HG03097 (cell line): ENCODE results near the gene CPA3.

Experiments used
- ATAC-seq: cut with Tn5 transposase; IDR thresholded peaks from one replicate; pipeline ENCODE4 v1.9.1; 2021; ENCODE audit not compliant: unreplicated experiment, low FRiP score

The CPA3 gene, protein sequence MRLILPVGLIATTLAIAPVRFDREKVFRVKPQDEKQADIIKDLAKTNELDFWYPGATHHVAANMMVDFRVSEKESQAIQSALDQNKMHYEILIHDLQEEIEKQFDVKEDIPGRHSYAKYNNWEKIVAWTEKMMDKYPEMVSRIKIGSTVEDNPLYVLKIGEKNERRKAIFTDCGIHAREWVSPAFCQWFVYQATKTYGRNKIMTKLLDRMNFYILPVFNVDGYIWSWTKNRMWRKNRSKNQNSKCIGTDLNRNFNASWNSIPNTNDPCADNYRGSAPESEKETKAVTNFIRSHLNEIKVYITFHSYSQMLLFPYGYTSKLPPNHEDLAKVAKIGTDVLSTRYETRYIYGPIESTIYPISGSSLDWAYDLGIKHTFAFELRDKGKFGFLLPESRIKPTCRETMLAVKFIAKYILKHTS

DNA sequence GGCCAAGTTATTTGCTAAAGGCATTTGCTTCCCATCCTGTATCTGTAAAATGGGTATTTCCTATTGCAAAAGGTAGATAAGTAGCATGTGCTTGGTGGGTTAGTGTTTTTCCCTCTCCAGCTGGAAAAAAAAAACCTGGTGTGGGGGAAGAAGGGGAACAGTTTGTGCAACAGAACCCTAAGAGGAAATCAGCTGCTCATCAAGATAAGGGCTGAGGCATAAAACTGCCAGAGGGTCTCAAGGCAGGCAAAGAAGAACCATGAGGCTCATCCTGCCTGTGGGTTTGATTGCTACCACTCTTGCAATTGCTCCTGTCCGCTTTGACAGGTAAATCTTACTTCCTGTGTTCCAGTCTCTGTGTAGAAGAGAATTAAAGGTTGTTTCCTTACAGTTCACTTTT lies at the start of gene CPA3:
CPA3 (plus strand) TSS at position 248 of the 400 bp plus-strand sequence; CDS start at position 260, 12 bp downstream.
- ATAC-seq, result no peak

DNA sequence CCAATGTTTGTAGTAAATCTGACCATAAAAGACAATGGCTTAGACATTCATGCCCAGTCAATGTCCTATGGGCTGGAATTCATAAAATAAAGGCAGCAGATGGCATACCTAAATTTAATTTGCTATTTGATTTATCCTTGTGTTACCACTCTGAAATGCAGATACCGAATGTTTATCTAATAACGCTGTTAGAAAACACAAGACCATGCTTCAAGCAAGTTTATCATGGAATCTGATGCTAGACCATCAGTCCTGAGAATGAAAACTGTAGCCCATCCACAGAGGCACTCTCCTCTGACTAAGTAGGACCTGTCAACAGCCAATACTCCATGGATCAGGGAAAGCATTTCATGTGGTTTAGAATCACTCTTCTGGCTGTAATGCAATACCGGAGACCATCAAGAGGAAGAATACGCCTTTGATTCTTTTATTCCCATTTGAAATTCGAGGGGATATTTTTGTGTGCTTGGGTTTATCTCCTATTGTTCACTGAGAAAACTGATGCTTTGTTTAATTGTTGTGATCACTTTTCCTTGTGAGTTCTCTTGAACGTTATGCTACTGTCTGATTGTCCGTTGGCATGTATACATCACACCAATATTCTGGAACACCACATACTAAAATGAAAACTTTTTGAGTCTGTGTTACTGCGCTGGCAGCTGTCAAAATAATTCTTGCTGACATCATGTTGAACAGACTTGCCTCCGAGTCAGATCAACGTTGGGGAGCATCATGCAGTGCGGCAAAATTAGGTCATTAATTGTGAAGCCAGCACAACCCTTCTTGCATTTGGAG lies 49.6 kb upstream of the CPA3 start:
- no peak for ATAC-seq

DNA sequence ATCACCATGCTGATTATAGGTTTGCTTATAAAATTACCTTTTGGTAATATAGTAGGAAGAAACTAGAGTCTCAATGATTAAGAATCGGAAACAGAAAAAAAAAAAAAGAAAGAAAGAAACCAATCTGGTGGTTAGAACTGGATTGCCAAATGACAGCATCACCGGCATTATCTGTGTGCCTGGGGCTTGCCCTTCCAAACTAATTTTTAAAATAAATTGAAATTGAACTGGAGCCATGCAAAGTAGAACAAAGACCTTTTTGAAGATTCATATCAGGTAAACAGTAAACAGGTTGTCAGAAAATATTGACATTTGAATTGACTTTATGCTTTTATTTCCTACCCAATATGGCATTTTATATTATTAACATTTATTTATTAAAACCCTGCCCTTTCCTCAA lies 48.7 kb upstream of the CPA3 start:
- ATAC-seq, result no peak

DNA sequence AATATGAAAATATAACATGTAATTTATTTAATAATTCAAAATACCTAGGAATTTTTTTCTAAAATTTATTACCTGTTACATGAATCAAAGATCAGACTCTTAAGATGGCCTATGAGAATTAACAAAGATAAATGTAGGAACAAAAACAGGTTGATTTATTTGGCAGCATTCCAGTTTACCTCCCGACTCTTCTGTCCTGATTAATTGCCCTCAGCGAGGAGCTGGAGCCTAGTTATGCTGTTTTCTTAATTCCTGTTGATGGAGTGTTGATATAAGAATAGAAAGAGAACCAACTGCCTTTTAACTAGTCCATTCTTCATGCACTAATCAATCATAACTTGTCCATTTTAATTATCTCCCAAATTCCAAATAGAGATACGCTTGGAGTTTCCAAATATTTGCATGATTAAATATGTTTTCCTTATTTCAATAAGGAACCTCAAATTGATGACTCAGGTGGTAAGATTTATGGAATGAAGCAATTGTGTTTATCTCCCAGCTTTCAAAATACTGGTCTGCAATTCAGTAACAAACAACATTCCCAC lies 48.0 kb upstream of the CPA3 start:
- no peak for ATAC-seq

DNA sequence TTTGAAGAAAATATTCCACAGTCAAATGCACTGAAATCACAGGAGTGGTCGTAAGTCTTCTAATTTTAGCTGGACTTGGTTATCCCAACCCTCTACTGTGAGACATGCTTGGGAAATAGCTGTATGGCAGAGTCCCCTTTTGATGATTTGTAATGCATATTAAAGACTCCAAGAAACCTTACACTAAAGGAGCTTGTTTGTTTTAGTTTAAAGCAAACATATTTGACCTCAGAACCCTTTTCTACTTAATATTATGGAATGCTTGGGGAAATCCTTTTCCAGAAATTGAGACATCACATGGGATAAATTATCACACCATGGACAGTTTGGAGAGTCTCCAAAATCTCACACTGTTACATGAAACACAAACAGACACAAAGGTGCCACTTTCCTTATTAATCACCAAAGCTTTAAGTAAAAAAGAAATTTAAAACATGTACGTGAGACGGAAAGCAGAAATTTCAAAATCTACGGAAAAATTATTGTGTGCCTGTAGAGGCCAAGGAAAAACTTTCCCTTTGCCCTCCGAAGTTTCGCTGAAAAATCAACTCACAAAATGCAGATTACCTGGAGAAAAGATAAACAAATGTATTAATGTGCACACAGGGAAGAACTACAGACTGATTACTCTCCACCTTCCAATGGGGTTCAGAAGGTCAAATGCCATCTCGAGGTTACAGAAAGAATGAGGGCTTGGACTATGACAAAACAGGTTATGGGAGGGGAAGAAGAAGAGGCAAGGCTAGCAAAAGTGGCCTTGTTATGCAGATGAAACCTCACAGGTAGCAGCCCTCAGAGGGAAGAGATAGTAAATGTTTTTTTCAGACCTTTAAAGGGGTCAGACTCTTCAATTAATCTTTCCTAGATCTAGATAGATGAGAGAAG lies 44.5 kb upstream of the CPA3 start:
- no peak for ATAC-seq

DNA sequence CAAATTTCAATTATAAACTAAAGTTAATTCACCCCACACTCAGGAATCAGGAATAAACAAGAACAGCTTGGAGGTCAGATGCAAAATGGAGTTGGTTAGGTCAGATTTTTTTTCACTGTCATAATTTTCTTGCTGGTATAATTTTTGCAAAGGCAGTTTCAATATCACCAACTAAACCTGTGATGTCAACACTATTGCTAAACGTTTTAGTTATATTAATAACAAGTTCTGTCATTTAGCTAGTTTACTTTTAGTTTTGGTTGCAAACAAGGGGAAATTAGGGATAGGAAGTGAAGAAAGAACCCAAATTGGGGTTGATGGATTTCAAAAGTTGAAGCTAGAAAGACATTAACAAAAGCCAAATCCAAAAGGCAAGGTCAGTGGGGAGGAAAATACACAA lies 42.1 kb upstream of the CPA3 start:
- no peak for ATAC-seq

DNA sequence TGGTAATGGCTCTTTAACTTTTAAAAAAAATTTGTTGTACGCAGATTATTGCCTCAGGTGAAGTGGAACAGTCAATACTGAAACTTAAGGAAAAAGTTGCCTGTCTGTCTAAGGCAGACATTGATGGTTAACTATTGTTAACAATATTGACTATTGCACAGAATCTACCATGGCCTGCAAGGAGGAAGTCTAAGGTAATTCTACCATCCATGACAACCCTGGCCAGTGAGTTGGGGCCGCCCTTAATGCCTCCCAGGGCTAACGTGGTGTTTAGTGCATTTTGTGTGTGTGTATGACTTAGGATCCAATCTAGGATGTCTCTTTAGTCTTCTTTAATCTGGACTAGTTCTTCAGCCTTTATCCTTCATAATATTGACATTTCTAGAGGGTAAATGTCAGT lies 39.6 kb upstream of the CPA3 start:
- no peak for ATAC-seq

DNA sequence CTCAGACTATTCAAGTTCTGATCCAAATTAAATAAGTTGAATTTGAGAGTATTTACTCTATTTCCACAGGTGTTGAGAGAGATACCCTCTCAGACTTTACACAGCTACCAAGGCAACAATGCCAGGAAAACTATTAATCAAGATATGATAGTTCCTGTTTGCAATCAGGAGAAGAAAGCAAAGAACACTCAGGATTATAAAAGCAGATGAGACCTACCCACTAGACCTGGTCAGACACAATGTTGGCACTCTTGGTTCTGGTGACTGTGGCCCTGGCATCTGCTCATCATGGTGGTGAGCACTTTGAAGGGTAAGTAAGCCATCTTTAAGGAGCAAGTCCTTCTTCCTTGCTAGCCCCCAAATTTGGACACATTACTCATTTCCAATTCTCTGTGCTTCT lies 37.5 kb upstream of the CPA3 start, which contains the start of gene CPB1:
CPB1 (plus strand) TSS at position 227 of the 400 bp plus-strand sequence; CDS start at position 240, 13 bp downstream.
- ATAC-seq, result no peak

DNA sequence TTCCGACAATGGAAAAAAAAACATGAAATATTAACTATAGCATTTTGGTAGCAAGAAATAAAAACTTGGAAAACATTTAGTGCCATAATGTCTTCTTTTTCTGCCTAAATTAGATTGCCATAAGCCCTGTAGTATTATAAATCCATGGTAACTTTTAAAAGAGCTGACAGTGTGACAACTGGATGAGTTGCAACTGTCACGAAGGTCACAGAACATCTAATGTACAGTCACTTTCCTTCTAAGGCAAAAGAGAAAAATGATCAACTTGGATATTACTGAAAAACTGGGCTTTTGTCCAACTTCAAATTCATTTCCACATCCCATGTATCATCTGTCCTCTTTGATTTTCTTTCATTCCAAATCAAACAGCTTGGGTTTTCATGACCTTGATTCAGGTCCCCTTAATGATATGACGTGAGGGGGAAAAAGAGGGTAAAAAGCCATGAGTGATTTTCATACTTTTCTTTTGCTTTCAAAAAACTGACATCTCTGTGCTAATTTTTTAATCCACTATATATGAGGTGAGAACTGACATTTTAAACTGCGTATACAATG lies 36.9 kb upstream of the CPA3 start:
- ATAC-seq, result no peak

DNA sequence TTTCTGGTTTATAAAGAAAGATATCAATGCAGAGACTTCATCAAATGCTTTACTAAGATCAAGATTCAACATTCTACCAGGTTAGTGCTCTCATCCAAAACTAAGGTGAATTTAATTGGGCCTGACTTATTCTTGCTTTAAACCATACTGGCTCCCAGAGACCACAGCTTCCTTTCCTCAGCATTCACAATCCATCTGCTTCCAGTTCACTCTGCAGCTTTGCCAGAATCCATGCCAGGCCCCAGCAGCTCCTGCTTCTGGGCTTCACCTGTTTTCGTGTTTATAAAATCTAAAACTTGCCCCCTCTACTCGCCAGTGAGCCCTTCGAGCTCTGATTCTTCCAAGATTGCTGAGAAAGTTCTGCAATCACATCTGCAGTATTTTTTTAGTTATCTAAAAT lies 35.2 kb upstream of the CPA3 start:
- ATAC-seq, result no peak

DNA sequence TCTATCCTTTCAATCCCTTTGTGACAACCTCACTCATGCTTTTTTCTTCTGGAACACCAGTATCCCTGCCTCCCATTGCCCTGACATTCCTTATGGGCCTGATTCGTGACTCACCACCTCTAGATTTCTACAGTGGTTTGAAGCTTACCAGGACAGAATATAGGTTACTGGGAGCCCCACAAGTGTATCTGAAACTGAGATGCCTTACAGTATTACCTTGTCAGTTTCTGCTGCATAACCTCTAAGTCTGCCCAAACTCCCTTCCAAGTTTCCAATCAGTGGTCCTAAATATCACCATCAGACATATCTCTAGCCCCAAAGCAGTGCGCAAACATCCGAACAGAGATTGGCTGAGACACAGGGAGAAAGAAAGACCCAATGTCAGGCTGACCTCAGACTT lies 31.9 kb upstream of the CPA3 start:
- ATAC-seq, result no peak

DNA sequence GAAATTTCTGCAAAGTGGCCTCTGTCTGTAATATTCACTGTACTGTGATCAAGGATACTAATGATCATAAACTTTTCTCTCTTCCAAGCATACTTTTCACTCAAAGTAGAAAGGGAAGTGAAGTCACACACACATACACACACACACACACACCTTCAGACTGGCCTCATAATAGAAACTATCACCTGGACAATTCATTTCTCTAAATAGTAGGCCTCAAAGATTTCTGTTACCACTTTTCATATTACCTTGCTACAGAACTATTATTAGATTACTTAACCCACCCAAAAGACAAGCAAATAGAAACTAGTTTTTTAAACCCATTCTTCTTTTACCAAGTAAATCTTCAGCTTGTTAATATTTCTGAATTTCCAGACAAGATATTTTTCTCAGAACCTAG lies 25.3 kb upstream of the CPA3 start:
- no peak for ATAC-seq

DNA sequence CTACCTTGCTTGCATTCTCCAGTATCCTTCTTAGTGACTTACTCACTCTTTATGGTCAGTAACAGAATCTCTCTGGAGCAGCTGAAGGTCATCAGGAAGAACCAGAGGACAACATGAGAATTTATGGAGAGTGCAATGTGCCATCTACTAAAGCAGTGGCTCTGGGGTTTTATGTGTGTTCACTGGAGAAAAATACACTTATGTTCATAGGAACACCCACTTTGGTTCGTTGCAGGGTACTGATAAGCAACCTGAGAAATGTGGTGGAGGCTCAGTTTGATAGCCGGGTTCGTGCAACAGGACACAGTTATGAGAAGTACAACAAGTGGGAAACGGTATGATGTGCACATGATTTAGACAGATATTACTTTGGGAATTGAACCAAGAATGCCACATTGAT lies 24.6 kb upstream of the CPA3 start:
- no peak for ATAC-seq

DNA sequence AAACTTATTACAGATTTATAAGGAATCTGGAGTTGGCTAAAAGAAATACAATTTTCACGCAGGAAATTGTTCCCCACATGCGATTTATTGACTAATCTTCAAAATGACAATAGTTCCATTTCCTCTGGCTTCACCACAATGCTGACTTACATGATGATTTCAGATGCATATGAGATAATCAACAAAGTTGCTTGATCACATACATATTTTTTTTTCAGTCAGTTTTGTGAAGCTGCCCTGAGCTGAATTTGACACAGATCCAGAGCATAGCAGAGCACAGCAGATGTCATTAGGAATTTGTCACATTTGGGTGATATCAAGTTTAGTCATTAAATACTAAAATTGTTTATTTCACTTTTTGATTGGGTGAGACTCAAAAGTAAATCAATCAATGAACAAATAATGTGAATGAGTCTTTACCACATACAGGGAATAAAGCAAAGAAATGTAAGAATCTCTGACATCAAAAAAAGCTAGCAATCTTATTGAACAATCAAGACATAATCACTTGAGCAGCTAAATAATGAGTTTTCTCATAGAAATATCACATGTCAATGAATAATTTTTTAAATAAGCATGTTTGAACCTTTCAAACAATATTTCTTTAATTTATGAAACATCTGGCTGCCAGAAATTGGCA lies 19.2 kb upstream of the CPA3 start:
- no peak for ATAC-seq

DNA sequence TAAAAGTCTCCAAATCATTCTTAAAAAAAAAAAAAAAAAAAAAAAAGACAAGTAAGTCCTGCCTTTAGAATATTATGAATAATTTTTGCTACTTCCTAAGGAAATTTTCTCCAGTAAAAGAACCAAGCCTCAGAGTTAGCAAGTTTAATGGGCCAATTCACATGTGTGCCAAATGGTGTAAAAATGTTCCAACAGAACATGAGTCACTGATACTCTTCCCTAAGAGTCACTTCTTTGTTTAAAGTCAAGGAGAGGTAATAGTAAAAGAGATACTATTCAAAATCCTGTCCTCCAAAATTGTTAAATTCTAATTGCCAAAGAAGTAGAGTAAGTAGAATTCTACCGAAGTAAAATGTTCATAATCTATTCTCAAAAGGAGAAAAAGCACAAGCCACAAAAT lies 17.7 kb upstream of the CPA3 start:
- no peak for ATAC-seq

DNA sequence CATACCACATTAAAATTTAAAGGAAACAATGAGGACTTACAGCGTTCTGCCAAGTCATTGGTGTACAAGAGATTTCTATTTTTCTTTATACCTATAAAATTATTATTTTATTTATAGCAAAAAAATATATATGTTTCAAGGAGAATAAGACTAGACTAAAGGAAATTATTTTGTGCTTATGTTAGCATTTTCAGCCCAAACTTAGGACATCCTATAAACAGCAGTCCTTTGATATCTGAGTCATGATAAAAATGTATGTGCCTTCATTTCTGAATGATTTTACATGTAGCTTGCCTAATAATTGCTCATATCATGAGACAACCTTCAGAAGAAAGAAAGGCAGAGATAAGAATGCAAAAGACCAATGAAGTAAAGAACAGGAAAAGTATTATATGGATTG lies 16.7 kb upstream of the CPA3 start:
- ATAC-seq, result no peak

DNA sequence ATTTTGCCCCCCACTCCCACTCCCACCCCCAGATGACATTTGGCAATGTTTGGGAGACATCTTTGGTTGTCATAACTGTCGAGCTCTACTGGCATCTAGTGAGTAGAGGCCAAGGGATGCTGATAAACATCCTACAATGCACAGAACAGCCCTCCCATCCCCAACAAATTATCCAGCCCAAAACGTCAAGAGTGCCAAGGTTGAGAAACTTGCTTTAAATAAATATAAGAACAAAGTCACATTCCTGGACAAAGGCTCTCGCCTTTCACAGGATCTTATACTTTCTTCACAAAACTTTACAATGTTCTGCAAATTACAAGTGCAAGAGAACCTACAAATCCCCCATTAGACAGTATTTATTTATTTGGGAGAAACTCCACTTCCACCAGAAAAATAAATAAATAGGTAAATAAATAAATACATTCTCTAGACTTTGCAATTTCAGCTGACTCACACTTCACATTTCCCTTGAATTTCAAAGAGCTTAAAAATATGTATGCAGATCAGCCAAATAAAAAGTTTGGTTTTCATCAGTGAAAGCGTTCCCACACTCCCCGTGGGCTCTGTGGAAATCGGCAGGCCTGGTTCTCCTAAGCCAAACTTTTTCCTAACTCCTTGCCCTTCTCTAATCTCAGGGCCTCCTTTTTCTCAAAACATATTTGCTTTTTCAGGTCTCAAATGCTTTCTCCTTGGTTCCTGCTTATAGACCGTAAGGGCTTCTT lies 12.7 kb upstream of the CPA3 start:
- ATAC-seq, result no peak

DNA sequence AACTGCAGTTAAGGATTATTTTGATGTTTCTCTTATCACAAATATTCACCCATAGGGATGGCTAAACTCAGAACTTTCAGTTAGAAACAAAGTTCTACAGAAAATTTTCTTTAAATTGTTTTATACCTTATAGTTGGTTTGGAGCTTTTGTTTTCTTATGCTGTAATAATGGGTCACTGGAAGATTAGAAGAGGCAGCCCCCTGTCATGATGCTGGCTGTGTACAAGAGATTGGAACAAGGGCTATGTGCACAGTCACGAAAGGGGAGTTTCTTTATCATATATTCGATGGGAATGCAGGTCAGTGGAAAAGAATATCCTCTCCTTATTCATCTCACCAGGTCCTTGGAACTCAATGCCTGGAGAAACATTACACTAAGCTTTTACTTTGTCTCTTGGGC lies 12.0 kb upstream of the CPA3 start:
- no peak for ATAC-seq

DNA sequence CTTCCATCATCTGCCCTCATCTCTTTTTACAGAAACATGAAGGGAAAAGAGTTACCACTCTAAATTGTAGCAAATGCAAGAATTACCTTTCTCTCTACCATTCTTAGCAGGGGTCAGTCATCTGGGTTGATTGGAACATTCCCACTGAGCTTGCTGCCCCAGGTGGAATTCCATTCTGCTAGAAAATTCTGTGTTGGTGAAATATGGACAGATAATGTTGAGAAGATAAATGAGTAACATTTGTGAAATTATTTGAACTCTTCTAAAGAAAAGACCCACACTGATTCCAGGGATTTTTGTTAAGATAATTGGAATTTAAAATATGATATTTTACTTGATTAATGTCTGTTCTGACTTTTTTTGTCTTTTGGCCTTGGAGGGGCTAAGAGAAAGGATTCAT lies 11.0 kb upstream of the CPA3 start:
- no peak for ATAC-seq
